Measurements from ENCODE around the gene CPSF4L.
A peak's percentile ranks its signal among the peaks of the same experiment; 100 is the strongest.

The CPSF4L gene

GRCh38 chr17:73203135-73203787 is 58.4 kb downstream of the CPSF4L start:
- peak; percentile 83 for DNase-seq (ENCODE audit: low spot score)

DNA sequence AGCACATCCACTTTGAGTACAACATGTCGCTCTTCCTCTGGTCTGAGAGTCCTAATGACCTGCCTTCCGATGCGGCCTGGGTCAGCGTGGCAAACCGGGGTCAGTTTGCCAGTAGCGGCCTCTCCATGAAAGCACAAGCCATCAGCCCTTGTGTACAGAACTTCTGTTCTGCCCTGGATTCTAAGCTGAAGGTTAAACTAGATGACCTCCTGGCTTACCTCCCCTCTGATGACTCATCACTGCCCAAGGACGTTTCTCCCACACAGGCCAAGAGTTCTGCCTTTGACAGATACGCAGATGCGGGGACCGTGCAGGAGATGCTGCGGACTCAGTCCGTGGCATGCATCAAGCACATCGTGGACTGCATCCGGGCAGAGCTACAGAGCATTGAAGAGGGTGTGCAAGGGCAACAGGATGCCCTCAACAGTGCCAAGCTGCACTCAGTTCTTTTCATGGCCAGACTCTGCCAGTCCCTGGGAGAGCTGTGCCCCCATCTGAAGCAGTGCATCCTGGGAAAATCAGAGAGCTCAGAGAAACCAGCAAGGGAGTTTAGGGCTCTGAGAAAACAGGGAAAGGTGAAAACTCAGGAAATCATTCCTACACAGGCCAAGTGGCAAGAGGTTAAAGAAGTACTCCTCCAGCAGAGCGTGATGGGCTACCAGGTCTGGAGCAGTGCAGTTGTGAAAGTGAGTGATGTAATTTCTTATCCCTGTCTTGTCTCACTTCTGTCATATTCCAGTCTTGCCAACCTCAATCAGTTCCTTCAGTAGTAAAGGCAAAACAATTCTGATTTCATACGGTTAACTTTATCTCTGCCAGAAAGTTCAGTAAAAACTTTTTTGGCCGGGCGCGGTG is 60.2 kb downstream of the CPSF4L start:
- DNase-seq (ENCODE audit: low spot score), result no peak

GRCh38 chr17:73200476-73200875 is 61.2 kb downstream of the CPSF4L start:
- DNase-seq (ENCODE audit: low spot score), result no peak

GRCh38 chr17:73199751-73200317 is 61.8 kb downstream of the CPSF4L start:
- DNase-seq (ENCODE audit: low spot score), result no peak

- no peak for DNase-seq (ENCODE audit: low spot score)
Measured at GRCh38 chr17:73198930-73199260, 62.8 kb downstream of the CPSF4L start.
